Panc1 (cell line): ENCODE measurements around the gene FUT8.

Source experiments
- POLR2AphosphoS5 ChIP-seq: IDR thresholded peaks from 2 replicates; pipeline ENCODE4 v1.6.1; 2012; ENCODE audit warnings: mild to moderate bottlenecking, low read depth, low read length, moderate library complexity
- SIN3A ChIP-seq: IDR thresholded peaks from 2 replicates; pipeline ENCODE4 v1.6.1; 2012; ENCODE audit warnings: low read depth, mild to moderate bottlenecking, low read length, moderate library complexity, borderline replicate concordance; ENCODE audit not compliant: insufficient read depth
- TCF7L2 ChIP-seq: IDR thresholded peaks from 2 replicates; pipeline ENCODE4 v1.6.1; 2011; ENCODE audit warnings: mild to moderate bottlenecking, low read depth, low read length, inconsistent platforms
- TF ChIP-seq, protein P1 (sequence below): fragments of 450-650 bp; IDR thresholded peaks from 2 replicates; pipeline ENCODE4 v1.5.1; 2017; ENCODE audit warnings: mild to moderate bottlenecking
- TF ChIP-seq, protein P2 (sequence below), 2 experiments: IDR thresholded peaks; 2 replicates each; pipeline ENCODE4 v1.6.1; 2011 to 2012; ENCODE audit warnings: low read depth in 2 of 2, control low read depth in 1 of 2, low read length in 1 of 2, mild to moderate bottlenecking in 1 of 2, moderate library complexity in 1 of 2; ENCODE audit not compliant: insufficient read depth in 1 of 2

DNA sequence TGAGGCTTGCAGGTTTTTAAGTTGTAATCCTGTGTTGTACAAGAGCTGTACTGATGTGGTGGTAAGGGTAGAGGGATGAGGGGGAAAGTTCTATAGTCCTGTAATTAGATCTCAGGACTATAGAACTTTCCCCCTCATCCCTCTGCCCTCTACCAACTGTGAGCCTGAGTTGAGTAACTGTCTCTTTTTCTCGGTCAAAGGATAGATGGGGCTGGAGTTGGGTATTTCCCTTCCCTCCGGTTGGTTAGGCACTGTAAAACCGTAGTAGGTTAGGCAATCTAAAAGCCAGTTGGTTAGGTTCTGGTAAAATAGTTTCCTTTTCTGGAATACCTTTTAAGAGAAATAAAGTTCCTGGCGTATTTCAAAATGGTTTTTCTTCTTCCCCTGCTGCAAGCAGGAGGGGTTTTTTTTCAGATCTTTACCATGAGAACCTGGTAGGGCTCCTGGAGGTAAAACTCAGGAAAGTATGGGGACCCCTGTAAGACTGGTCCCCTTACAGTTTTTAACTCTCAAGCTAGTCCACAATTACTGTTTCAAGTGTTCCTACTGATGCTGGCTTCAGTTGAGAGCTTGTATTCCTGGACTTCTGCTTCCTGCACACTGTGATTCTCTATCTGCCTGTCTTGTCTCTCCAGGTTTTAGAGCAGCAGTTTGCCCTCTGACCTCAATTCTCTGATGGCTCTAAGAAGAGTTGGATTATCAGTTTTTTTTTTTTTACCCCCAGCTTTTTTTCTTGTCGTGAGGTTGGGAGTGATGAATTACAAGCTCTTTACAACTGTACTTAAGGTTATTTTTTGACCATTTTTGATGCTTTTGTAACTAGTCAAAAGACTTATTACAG, 58.7 kb downstream of the FUT8 start:
- TF ChIP-seq, protein P1, sequence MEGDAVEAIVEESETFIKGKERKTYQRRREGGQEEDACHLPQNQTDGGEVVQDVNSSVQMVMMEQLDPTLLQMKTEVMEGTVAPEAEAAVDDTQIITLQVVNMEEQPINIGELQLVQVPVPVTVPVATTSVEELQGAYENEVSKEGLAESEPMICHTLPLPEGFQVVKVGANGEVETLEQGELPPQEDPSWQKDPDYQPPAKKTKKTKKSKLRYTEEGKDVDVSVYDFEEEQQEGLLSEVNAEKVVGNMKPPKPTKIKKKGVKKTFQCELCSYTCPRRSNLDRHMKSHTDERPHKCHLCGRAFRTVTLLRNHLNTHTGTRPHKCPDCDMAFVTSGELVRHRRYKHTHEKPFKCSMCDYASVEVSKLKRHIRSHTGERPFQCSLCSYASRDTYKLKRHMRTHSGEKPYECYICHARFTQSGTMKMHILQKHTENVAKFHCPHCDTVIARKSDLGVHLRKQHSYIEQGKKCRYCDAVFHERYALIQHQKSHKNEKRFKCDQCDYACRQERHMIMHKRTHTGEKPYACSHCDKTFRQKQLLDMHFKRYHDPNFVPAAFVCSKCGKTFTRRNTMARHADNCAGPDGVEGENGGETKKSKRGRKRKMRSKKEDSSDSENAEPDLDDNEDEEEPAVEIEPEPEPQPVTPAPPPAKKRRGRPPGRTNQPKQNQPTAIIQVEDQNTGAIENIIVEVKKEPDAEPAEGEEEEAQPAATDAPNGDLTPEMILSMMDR, result no peak
- TF ChIP-seq POLR2AphosphoS5, result no peak
- TF ChIP-seq, protein P2, sequence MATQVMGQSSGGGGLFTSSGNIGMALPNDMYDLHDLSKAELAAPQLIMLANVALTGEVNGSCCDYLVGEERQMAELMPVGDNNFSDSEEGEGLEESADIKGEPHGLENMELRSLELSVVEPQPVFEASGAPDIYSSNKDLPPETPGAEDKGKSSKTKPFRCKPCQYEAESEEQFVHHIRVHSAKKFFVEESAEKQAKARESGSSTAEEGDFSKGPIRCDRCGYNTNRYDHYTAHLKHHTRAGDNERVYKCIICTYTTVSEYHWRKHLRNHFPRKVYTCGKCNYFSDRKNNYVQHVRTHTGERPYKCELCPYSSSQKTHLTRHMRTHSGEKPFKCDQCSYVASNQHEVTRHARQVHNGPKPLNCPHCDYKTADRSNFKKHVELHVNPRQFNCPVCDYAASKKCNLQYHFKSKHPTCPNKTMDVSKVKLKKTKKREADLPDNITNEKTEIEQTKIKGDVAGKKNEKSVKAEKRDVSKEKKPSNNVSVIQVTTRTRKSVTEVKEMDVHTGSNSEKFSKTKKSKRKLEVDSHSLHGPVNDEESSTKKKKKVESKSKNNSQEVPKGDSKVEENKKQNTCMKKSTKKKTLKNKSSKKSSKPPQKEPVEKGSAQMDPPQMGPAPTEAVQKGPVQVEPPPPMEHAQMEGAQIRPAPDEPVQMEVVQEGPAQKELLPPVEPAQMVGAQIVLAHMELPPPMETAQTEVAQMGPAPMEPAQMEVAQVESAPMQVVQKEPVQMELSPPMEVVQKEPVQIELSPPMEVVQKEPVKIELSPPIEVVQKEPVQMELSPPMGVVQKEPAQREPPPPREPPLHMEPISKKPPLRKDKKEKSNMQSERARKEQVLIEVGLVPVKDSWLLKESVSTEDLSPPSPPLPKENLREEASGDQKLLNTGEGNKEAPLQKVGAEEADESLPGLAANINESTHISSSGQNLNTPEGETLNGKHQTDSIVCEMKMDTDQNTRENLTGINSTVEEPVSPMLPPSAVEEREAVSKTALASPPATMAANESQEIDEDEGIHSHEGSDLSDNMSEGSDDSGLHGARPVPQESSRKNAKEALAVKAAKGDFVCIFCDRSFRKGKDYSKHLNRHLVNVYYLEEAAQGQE (IDR thresholded peaks at IDR 0.05; ENCODE audit: insufficient read depth in 1 of 2, low read depth in 2 of 2, low read length in 1 of 2), result no peak
- no peak for TF ChIP-seq SIN3A
- TF ChIP-seq TCF7L2, result no peak
